Calu3 (cell line): ENCODE data around the gene TXNL1. TPM values are rescaled to one million over a fixed set of nuclear protein-coding genes. Genes with fewer than 3 reads are reported as not detected.
A peak's percentile ranks its signal among the peaks of the same experiment; 100 is the strongest.

ENCODE experiments used
- BruUV-seq: library from RNA; stranded (reverse); fragments of 400-500 nt; replicated peaks from 2 replicates; lab custom pipeline; 2021; lab: Mats Ljungman, UMichigan
- CTCF ChIA-PET: fragments of 300-600 bp; sonication (Branson Sonifier 250); formaldehyde crosslinking; loops from one replicate; lab custom pipeline; 2022; ENCODE audit warnings: antibody characterized with exemption; lab: Charles Lee
- DNase-seq: peaks from one replicate; pipeline ENCODE4 v3.0.0; 2022
- H3K27ac Mint-ChIP-seq: one replicate; pipeline ENCODE4 v1.8.0; 2022; ENCODE audit warnings: mixed read lengths; ENCODE audit not compliant: unreplicated experiment
- H3K27me3 Mint-ChIP-seq: one replicate; pipeline ENCODE4 v1.8.0; 2022; ENCODE audit warnings: mixed read lengths; ENCODE audit not compliant: unreplicated experiment
- H3K36me3 Mint-ChIP-seq: one replicate; pipeline ENCODE4 v1.8.0; 2022; ENCODE audit warnings: mild to moderate bottlenecking, moderate library complexity, mixed read lengths; ENCODE audit not compliant: insufficient read depth, unreplicated experiment
- H3K4me1 Mint-ChIP-seq: one replicate; pipeline ENCODE4 v1.8.0; 2022; ENCODE audit warnings: mild to moderate bottlenecking, low read depth, mixed read lengths; ENCODE audit not compliant: unreplicated experiment
- H3K4me3 Mint-ChIP-seq: one replicate; pipeline ENCODE4 v1.8.0; 2022; ENCODE audit warnings: mild to moderate bottlenecking, low read depth, moderate library complexity, mixed read lengths; ENCODE audit not compliant: unreplicated experiment
- H3K9me3 Mint-ChIP-seq: one replicate; pipeline ENCODE4 v1.8.0; 2022; ENCODE audit warnings: low read depth, mixed read lengths; ENCODE audit not compliant: unreplicated experiment
- CTCF ChIP-seq: fragments of 200-600 bp; IDR thresholded peaks from one replicate; pipeline ENCODE4 v1.8.0; 2022; ENCODE audit warnings: antibody characterized with exemption; ENCODE audit not compliant: unreplicated experiment
- intact Hi-C: fragments of 100-400 bp; cut with micrococcal nuclease; formaldehyde crosslinking; loops from one replicate; pipeline ENCODE4 v1.10.0; 2022; ENCODE audit not compliant: unreplicated experiment
- total RNA-seq: library from RNA; stranded (reverse); gene quantifications from 2 replicates; pipeline ENCODE4 v1.2.3, GENCODE V29; 2022

TXNL1 gene
- total RNA-seq, 1 experiment from 2014 or later = 98.1 TPM

- CTCF ChIA-PET = no interaction called here
- DNase-seq = no peak
- BruUV-seq = no TSS peak
- Mint-ChIP-seq H3K4me3 (no peak overlapping the region), H3K27me3 (no peaks in the 10 kb centered on the region), H3K4me1 (peaks cover 14% of the 10 kb centered on the region), H3K9me3 (no peaks in the 10 kb centered on the region), H3K36me3 (no peaks in the 10 kb centered on the region), H3K27ac (no peak overlapping the region)
- intact Hi-C loops = no loop called here
- TF ChIP-seq CTCF = no peak
These were observed 69.0 kb downstream of the TXNL1 start for GRCh38 chr18:56569416-56569815.

- Mint-ChIP-seq H3K4me1 (peaks cover 14% of the 10 kb centered on the region), H3K9me3 (no peaks in the 10 kb centered on the region), H3K27ac (no peak overlapping the region), H3K36me3 (no peaks in the 10 kb centered on the region), H3K4me3 (no peak overlapping the region), H3K27me3 (no peaks in the 10 kb centered on the region)
- no TSS peak for BruUV-seq
- CTCF ChIA-PET = no interaction called here
- DNase-seq = no peak
- no peak for TF ChIP-seq CTCF
- intact Hi-C loops = no loop called here
These were observed 69.4 kb downstream of the TXNL1 start for GRCh38 chr18:56568986-56569385.

GRCh38 chr18:56565551-56566345 lies 72.6 kb downstream of the TXNL1 start:
- Mint-ChIP-seq H3K4me3 (no peak overlapping the region), H3K4me1 (peaks cover 14% of the 10 kb centered on the region), H3K27ac (no peak overlapping the region), H3K36me3 (no peaks in the 10 kb centered on the region), H3K9me3 (no peaks in the 10 kb centered on the region), H3K27me3 (no peaks in the 10 kb centered on the region)
- CTCF ChIA-PET = no interaction called here
- TF ChIP-seq CTCF = no peak
- intact Hi-C loops = no loop called here
- peak; percentile 32 for DNase-seq
- BruUV-seq = no TSS peak

GRCh38 chr18:56565046-56565445 lies 73.3 kb downstream of the TXNL1 start:
- intact Hi-C loops = no loop called here
- TF ChIP-seq CTCF = no peak
- Mint-ChIP-seq H3K36me3 (no peaks in the 10 kb centered on the region), H3K9me3 (no peaks in the 10 kb centered on the region), H3K27ac (no peak overlapping the region), H3K4me3 (no peak overlapping the region), H3K27me3 (peaks cover 3% of the 10 kb centered on the region), H3K4me1 (peaks cover 14% of the 10 kb centered on the region)
- CTCF ChIA-PET = no interaction called here
- no TSS peak for BruUV-seq
- no peak for DNase-seq
